GM13976 (cell line): Measurements from ENCODE around the gene ADCY2.

Experiments
- DNase-seq: peaks from one replicate; pipeline ENCODE4 v3.0.0; 2012; ENCODE audit warnings: low spot score
- CTCF ChIP-seq: IDR thresholded peaks from 2 replicates; pipeline ENCODE4 v1.5.1; 2012; ENCODE audit warnings: borderline replicate concordance, mild to moderate bottlenecking; ENCODE audit not compliant: insufficient read depth; ENCODE audit errors: extremely low read depth, missing control alignments, control extremely low read depth
- in situ Hi-C: fragments of 300-500 bp; cut with MboI; formaldehyde crosslinking; loops from one replicate; pipeline ENCODE4 v1.12.0; 2022; ENCODE audit warnings: low sequenced_read_pairs, mixed read lengths, inconsistent platforms; ENCODE audit not compliant: unreplicated experiment

Gene ADCY2

GRCh38 chr5:7394889-7395431 lies 978 bp upstream of the ADCY2 start:
- TF ChIP-seq CTCF = no peak
- DNase-seq = no peak
- in situ Hi-C loops = no loop called here

DNA sequence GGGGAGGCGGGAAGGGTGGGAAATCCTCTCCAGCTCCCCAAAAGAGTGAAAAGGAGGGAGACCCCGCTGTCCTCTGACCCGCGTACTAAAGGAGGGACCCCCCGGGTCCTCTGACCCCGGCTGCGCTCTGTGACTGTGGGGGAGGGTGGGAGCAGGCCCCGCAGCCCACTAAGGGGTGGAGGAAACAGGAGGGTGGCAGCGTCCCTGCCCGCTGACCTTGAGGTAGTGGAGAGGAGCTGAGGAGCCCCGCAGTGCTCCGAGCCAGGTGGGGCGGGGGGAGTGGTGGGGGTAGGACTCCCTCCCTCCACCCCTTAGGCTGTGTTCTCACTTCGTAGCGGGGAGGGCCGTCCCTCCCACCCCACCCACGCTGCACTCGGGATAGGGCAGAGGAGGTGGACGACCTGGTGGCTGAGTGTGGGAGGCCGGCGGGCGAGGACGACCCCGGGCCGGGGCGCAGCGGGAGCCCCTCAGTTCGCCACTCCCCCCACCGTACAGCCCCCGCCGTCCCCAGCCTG lies 449 bp upstream of the ADCY2 start:
- in situ Hi-C loops = no loop called here
- TF ChIP-seq CTCF = no peak
- DNase-seq = no peak

DNA sequence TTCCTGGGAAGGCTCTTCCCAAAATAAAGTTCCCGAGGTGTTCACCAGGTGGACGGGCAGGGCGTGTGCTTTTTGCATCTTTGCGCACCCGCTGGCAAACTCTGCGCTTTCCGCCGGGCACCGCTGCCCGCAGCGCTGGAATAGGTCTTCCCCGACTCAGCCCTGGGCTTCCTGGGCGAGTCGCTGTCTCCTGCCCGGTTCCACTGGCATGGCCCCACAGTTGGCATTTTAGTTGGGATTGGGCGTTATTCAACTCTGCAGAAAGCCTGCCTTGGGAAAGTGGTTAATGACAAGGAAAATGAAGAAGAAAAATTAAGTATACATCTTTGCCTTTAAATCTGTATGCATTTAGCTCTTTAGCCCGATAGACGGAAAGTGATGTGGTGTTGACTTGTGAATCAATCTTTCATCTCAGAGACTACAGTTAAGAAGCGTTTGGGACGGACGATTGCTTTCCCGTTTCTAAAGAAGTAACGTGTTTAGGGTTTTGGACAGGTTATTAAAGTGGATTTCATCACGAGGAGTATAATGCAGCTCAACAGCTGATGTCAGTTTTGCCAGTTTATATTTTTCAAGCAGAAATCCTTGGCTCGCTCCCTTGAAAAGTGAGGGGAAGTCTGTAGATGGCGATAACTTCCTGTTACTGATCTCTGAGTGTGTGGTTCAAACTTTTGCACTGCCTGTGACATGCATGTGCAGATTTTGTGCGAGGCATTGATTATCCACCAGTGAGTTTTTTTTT lies 946 bp downstream of the ADCY2 start:
- no peak for TF ChIP-seq CTCF
- in situ Hi-C loops = no loop called here
- DNase-seq = no peak

DNA sequence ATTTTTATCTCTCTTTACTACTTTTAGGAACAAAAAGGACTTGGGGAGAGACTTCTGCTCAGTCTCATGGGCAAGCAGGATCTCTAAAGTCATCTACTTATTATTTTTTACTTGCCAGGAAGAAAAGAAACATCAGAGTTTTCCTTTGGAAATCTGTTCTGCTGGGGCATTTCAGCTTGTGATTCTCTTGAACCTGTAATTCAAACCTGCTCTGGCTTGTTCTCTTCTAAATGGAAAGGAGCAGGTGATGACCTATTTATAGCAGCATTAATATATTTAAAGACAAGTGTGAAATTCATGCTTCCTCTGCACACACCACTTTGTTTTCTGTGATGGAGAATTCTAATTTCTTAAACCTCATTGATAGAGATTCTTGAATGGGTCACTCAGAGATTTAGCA lies 2.0 kb downstream of the ADCY2 start:
- no peak for TF ChIP-seq CTCF
- DNase-seq = no peak
- in situ Hi-C loops = no loop called here

DNA sequence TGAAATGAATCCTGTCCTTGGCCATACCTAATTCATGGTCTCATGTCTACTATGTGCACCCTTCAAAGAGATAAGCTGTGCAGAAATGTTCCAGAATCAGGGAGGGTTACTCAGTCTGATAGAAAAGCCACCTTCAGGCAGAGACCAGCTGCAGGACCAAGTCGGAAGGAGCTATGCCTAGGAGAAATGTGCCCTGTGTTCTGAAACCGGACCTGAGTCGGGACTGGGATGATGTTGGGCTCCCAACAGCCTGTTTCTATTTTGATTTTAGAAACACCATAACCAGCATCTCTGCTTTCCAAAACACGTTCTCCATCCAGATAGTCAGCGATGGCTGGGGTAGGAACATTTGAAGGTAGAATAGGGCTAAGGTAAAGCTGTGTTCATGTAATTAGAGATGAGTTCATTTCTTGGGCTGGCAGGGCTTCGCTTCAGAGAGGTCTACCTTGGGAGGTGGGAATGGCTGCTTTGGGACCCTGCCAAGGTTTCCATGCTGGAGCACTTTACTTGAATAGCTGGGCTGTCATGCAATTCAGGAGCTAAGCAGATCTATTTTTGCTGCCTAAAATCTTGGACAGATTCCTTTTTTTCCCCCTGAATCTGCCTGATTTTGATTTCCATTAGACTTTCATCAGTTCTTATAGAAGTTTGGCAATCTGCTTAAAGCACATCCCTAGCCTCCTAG lies 2.8 kb downstream of the ADCY2 start:
- TF ChIP-seq CTCF = no peak
- in situ Hi-C loops = no loop called here

GRCh38 chr5:7405277-7405676 lies 9.3 kb downstream of the ADCY2 start:
- DNase-seq = no peak
- in situ Hi-C loops = no loop called here
- no peak for TF ChIP-seq CTCF

More for the DNA sequence above, 2.8 kb downstream of the ADCY2 start:
- no peak for DNase-seq
